Neural progenitor cell (in vitro differentiated cells): ENCODE data around the gene DDIT3.
"Not testable (repeated sequence)": the region's sequence is repeated elsewhere in the genome, so short reads cannot be mapped to it uniquely, and the experiment has no call there.

ENCODE experiments used
- EZH2 ChIP-seq: fragments of 200-600 bp; sonication (generic); IDR thresholded peaks from 2 replicates; pipeline ENCODE4 v1.6.1; 2017; ENCODE audit warnings: antibody characterized with exemption, mild to moderate bottlenecking, moderate library complexity
- EZH2phosphoT487 ChIP-seq: fragments of 200-600 bp; sonication (generic); IDR thresholded peaks from 2 replicates; pipeline ENCODE4 v1.6.1; 2017; ENCODE audit warnings: antibody characterized with exemption
- TF ChIP-seq, protein P1 (sequence below): fragments of 200-600 bp; sonication (generic); IDR thresholded peaks from 2 replicates; pipeline ENCODE4 v1.5.1; 2017; ENCODE audit warnings: antibody characterized with exemption, mild to moderate bottlenecking

GRCh38 chr12:57506541-57506940 is 13.8 kb downstream of the DDIT3 start:
- TF ChIP-seq, protein P1, sequence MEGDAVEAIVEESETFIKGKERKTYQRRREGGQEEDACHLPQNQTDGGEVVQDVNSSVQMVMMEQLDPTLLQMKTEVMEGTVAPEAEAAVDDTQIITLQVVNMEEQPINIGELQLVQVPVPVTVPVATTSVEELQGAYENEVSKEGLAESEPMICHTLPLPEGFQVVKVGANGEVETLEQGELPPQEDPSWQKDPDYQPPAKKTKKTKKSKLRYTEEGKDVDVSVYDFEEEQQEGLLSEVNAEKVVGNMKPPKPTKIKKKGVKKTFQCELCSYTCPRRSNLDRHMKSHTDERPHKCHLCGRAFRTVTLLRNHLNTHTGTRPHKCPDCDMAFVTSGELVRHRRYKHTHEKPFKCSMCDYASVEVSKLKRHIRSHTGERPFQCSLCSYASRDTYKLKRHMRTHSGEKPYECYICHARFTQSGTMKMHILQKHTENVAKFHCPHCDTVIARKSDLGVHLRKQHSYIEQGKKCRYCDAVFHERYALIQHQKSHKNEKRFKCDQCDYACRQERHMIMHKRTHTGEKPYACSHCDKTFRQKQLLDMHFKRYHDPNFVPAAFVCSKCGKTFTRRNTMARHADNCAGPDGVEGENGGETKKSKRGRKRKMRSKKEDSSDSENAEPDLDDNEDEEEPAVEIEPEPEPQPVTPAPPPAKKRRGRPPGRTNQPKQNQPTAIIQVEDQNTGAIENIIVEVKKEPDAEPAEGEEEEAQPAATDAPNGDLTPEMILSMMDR, result not testable (repeated sequence)
- not testable (repeated sequence) for TF ChIP-seq EZH2phosphoT487, EZH2
